NCI-H2227 treated with DMSO at 0.1 percent for 48 hours (cell line): ENCODE measurements around the gene PLCD3.

ENCODE experiments used
- DNase-seq: peaks from one replicate; lab custom pipeline; 2025; lab: John Stamatoyannopoulos, UW

The PLCD3 gene

DNA sequence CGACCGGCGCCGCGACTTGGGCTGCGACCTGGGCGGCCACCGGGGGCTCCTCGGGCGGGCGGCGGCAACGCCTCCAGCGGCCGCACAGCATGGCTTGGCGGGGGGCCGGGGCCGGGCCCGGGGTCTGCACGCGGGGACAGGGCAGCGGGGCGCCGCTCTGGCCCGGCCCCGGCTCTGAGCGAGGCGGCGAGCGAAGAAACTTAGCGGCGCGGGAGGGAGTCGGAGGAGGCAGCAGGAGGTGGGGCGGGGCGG lies at the start of gene PLCD3:
Gene PLCD3, minus strand, starts transcription at position 196 of the 252 bp plus-strand sequence. Its CDS starts 105 bp downstream, at position 91.
- DNase-seq: no peak

- DNase-seq: no peak
Observed at GRCh38 chr17:45177563-45177962, 45.2 kb upstream of the PLCD3 start.

DNA sequence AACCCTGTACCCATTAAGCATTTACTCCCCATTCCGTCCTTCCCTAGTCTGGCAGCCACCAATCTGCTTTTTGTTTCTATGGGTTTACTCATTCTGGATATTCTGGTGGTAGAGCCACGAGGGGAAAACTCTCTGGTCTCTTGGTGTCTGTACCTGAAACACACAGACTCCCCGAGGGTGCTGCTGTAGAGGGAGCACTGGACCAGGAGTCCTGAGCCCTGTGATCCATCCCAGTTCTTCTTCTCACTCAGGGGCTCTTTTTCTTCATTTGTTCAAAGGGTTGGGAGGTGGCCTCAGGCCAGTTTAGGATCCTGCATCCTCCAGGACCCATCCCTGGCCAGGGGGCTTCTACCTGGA lies 43.4 kb upstream of the PLCD3 start:
- no peak for DNase-seq

DNA sequence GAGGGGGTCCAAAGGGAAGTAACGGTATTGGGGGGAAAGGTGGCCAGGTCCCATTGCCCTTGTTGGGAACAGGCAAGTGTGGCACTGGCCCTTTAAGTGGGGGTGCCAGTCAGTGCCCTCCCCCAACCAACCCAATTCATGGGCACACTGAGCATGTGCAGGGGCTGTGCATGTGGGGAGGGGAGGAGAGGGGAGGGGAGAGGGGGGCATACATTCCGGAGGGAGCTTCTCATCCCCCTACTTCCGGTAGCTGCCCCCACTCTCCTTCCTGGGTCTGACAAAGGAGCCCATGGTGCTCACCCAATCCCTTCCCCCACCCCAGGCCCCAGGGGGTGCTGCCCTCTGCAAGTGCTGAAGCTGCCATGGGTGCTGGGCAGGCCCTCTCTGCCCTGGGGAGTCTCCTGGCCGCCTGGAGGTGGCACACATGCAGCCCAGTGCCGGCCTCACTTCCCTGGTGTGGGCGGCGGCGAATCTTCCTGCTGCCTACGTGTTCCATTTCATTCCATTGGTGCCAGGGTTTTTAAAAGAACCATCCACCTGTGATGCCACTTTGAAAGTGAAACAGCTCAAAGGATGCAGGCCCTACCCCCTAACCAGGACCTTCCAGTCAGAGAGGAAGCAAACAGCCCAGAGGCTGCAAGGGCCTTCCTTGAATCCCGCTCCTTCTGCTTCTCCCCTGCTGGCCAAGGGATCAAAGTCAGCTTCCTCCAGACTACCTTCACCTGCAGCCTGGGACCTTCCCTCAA lies 40.4 kb upstream of the PLCD3 start:
- peak; percentile 67 for DNase-seq

- no peak for DNase-seq
Observed at GRCh38 chr17:45172232-45172540, 39.9 kb upstream of the PLCD3 start.

DNA sequence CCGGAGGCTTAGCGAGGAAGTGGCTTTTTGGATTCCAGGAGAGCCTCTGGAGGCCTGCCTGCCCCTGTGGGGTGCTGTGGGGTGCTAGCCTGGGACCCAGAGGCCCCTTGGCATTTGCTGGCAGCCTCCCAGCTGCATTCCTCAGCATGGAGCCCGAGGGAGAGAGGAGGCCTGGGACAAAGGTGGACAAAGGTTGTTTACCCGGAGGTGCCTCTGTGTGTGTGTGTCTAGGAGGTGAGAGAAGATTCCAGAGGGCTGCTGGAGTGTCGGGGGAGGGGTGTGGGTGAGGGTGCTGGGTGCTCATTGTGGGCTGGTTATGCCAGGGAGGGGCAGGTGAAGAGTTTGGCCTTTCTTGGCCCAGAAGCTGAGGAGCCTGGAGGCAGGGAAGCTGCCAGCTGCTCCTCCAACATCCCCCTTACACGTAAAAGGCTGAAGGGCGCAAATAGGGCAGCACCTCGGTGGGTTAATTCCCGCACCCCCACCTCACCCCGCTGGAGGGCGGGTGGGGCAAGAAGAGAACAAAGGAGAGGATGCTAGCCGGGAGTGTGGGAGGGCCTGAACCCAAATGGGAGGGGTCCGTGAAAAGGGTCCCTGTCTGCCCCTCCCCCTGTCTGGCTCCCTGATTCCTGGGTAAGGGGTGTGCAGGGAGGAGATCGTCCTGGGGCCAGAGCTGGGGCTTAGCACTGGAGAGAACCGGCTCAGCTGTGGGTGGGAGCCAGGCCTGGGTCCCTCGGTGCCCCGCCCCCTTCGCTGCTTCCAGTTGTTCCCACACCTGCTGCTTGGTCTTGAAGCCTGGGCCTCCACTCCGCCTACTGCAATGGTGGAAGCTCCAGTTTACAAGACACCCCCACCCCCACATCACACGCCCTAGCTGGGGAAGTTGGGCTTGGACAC lies 39.3 kb upstream of the PLCD3 start:
- DNase-seq: peak; percentile 57

DNA sequence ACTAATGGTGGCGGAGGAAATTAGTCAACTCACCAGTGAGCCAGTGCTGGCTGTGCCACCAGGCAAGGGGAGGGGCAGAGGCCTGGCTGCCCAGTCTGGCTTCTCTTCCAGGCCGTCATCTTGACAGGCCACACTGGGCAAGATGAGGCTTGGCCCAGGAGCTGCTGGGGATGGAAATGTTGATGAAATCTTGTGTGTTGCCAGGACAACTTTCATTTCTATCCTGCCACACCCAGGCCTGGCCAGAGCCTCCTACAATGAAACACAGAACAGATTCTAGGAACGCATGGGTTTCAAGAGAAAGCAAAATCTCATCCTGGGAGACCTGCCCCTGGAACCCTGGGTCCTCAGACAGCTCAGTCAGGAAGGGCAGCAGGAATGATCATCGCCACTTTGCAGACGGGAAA lies 38.6 kb upstream of the PLCD3 start:
- DNase-seq: no peak

DNA sequence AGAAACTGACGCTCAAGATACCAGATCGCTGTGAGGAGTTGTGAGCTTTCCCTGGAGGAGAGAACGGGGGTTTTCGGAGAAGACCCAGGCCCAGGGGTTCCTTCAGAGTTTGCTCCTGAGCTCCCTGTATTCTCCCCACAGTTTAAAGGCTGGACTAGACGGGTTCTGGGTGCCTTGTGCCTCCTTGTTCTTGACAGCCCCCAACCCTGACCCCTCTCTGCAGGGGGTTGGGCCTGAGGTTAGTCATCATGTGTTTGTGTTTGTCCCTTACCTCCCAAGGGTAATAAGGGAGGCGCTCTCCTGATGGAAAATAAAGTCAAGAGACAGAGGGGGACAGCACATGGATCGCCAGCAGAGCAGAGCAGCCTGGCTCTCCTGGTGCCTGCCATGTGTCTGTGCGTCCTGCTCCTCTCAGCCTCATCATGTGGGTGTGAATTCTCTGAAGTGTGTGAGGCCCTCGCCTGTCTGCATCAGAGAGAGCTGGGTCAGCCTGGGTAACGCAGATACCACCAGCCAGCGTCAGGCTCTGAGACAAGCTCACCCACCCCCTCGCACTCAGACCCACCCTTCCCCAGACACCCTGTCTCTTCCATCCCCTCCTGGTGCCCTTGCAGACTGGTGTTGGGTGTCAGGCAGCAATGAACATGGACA lies 38.1 kb upstream of the PLCD3 start:
- DNase-seq: no peak

DNA sequence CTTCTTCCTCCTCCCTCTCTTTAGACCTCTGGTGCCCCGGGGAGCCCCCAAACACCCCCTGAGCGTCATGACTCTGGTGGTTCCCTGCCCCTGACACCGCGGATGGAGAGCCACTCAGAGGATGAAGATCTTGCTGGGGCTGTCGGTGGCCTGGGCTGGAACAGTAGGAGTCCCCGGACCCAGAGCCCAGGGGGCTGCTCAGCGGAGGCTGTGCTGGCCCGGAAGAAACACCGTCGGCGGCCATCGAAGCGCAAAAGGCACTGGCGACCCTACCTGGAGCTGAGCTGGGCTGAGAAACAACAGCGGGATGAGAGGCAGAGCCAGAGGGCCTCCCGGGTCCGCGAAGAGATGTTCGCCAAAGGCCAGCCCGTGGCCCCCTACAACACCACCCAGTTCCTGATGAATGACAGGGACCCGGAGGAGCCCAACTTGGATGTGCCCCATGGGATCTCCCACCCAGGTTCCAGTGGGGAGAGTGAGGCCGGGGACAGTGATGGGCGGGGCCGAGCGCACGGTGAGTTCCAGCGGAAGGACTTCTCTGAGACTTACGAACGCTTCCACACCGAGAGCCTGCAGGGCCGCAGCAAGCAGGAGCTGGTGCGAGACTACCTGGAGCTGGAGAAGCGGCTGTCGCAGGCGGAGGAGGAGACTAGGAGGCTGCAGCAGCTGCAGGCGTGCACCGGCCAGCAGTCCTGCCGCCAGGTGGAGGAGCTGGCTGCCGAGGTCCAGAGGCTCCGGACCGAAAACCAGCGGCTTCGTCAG lies 36.9 kb upstream of the PLCD3 start:
- DNase-seq: no peak

- DNase-seq: no peak
Observed at GRCh38 chr17:45164734-45165269, 32.5 kb upstream of the PLCD3 start.

DNA sequence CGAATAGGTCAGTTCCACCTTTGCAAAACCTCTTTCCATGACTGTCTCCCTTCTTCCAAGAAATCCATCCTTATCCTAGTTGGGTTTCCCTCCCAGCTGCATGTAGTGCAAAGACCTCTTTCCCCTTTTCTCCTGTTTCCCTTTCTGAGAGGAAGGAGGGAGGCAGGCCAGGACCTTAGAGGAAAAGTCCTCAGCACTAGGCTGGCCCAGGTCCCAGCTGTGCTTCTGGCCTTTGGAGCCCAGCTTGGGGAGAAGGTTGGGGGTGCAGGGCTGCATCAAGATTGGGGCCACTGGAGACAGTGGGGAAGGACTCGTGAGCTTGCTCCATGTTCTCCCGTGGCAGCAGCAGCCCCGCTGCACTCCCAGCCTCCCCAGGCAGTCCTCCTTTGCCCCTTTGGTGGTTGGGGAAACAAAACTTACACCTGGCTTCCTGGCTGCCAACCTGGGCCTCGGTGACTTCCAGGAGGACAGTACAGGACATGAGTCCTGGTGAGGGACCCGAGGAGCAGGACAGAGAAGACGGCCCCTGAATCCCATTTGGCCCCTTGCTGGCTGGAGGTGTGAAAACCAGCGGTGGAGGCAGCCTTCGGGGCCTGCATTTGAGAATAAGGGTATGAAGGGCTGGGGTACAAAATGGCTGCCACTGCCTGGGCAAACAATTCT lies 29.8 kb upstream of the PLCD3 start:
- DNase-seq: no peak

DNA sequence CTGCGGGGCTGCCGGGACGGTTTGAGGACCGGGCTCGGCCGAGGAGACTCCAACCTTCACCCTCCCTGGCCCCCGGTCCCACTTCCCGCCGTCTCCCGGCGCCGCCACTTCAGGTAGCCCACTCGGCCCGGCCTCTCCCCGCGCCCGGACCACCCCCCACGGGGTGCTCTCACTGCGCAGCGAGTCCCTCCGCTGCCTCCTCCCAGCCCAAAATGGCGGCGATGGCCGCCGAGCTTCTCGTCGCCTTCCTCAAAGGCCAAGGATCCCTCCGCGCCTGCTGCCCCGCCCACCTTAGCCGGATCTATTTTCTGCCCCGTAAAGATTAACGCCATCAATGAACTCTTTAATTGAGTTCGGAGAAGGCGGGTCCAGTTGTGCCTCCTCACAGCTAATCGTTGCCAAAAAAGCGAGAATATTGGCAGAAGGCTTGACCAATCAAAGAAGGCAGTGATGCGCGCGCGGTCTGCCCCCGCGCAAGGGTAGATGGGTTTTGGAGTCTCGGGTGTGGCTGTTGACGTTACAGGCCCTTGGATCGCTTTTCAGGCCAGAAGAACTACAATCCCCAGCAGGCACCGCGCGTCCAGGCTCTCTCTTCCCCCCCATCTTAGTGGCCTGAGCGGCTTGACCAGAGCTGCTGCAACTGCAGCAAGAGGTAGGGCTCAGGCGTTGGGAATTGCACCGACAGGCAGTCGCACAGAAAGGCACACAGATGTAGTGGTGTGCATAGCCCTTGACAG lies 29.1 kb upstream of the PLCD3 start, which contains the start of gene HEXIM2:
Gene HEXIM2, plus strand, starts transcription at position 588 of the 737 bp plus-strand sequence. CDS start 919 bp downstream, outside the sequence.
- peak; percentile 100 for DNase-seq

GRCh38 chr17:45160447-45161287 lies 28.4 kb upstream of the PLCD3 start:
- peak; percentile 56 for DNase-seq

GRCh38 chr17:45156242-45156641 lies 23.9 kb upstream of the PLCD3 start:
- no peak for DNase-seq

GRCh38 chr17:45155483-45155882 lies 23.2 kb upstream of the PLCD3 start:
- no peak for DNase-seq

DNA sequence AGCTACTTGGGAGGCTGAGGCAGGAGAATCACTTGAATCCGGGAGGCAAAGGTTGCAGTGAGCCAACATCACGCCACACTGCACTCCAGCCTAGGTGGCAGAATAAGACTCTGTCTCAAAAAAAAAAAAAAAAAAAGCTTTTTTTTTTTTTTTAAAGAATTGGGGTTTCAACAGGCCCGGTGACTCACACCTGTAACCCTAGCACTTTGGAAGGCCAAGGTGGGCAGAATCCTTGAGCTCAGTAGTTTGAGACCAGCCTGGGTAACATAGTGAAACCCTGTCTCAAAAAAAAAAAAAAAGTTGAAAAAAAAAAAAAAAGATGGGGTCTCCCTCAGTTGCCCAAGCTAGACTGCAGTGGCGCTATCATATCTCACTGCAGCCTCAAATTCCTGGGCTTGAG lies 22.7 kb upstream of the PLCD3 start:
- DNase-seq: no peak

DNA sequence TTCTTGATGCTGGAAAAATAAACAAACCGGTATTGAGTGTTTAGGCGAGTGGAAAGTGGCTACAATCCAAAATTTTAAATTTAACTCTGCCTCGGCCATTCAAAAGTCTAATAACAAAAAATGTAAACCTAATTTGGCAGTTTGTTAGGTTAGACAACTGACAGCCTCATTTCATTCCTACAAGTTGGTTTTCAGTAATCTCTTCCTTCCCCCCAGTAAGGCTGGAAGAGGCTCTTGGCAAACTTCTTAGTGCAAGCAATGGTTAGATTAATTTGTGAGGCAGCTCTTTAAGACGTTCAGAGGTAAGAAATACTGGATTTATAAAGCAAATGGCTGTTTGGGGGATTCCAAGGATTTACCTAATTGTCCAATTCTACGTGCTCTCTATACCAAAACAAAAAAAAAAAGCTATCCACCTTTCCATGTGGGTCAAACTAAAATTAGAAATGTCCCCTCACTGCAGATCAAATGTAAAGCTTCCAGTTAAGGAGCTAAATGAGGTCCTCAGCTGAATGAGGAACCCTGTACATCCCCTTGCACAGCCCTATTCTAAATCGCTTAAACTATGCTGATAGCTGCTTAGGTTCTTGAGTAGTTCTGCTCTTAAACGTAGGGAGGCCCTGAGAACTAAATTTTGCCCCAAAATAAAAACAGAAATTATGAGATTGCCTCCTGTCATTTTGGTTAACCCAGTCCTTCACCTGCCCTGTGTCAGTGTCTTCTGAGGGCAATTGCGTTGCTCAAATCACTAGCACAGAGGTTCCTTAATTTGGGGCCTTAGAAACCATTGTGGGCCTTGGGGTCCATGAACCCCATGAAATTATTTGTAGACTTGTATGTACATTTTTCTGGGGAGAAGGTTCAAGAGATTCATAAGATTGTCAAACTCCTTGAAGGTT lies 18.8 kb upstream of the PLCD3 start:
- DNase-seq: no peak
